K562 treated with DMSO at 1 percent for 4 hours (cell line): ENCODE results near the gene HSFX3. TPM values are rescaled to one million over a fixed set of nuclear protein-coding genes. Genes with fewer than 3 reads are reported as not detected.

Experiments
- total RNA-seq: library from RNA; unstranded; fragments of 300-600 nt; gene quantifications from 2 replicates; pipeline ENCODE4 v1.2.3, GENCODE V29; 2022; ENCODE audit not compliant: insufficient read depth

The HSFX3 gene, protein sequence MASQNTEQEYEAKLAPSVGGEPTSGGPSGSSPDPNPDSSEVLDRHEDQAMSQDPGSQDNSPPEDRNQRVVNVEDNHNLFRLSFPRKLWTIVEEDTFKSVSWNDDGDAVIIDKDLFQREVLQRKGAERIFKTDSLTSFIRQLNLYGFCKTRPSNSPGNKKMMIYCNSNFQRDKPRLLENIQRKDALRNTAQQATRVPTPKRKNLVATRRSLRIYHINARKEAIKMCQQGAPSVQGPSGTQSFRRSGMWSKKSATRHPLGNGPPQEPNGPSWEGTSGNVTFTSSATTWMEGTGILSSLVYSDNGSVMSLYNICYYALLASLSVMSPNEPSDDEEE
- not detected in 2 replicates for total RNA-seq

DNA sequence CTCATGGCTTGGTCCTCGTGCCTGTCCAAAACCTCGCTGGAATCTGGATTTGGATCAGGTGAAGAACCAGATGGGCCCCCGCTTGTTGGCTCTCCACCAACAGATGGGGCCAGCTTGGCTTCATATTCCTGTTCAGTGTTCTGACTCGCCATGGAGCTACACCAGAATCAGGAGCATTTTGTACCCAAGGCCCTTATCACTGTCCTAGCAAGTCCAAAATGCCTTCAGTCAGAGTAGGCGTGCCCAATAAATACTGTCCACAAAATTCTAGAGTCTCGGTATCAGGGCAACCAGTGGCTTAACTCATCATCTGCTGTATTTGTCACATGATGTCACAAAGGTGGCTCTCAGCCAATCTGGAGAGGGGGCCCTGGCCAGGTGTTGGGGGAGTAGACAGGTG lies at the start of gene HSFX3:
TSS of gene HSFX3 (minus strand) at position 224 of the 400 bp plus-strand sequence. CDS start at position 152, 72 bp downstream.

DNA sequence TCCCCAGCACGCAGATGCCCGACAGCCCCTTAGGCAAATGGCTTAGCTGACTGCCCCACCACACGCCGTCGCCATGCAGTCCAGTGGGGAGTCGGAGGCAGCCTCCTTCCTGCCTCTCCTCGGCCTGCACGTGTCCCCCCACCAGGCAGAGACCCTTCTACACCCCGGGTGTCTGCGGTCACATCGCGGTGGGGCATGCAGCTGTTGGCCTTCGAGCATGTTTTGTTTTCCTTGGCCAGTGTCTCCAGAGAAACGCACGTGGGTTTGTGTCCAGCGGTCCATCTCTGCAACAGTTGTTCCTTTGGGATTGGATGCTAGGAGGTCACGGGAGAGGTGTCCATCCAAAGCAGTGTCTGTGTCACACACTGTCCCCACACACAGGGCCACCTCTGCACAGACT lies 45.5 kb upstream of the HSFX3 start, which contains the start of gene HSFX2:
TSS of gene HSFX2 (minus strand) at position 101 of the 400 bp plus-strand sequence. CDS start 614 bp downstream, outside the sequence.

DNA sequence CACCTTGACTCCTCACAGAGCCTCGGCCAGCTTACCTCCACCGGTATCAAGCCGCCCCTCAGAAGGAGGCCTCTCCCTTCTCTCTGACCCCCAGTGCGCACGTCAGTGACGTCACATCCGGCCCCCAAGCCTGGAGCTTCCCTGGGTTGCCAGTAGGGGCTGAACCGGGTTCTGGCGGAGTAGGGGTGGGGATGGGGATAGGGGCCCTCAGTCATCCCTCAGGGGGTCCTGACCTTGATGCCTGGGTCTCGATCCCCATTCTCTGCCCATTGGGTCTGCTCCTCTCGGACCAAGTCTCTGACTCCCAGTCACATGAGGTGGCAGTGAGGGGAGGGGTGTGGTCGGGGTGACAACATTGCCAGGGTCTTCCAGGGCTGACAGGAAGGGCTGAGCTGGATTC lies 37.6 kb upstream of the HSFX3 start, which contains the start of gene MAGEA9B:
TSS of gene MAGEA9B (minus strand) at position 101 of the 400 bp plus-strand sequence. CDS start 4,280 bp downstream, outside the sequence.

DNA sequence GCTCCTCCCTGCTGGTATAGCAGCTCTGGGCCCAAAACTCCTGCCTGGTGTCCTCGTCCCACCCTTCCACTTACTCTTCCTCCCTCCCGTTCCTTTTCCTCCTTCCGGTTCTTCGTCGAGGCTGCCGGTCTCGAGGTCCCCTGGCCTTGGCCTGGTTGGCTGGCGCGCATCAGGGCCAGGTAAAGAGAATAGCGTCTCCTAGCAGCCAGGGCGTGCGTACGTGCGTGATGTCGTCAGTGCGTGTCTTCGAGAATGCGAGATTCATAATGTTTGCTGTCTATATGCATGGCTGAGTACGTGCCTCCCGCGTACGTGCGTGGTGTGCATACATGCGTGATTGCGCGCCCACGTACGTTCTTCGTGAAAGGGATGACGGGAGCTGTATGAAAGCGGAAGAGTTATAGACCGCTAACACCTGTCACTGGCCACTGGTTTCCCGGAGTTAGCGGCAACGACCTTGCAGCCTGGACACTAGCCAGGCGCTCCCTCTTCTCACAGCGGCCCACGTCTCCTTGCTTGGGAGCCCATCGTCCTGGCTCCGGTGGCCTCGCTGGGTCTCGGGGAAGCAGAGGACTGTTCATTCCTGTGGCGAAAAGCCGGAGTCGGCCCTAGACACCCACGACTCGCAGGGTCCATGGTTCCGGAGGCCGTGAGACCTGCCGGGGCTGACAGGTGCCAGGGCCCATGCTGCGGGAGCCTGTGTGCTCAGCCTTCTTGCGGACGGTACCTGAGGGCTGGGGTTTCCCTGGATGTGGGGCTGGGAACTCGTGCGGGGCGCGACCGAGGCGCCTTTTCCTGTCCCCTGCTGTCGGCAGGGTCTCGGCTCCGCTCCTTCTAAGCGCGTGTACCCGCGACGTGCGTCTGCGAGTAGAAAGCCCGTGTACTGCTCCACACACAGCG lies 8.9 kb downstream of the HSFX3 start, which contains the start of gene EOLA1:
TSS of gene EOLA1 (plus strand) at position 392 of the 900 bp plus-strand sequence. CDS start 4,619 bp downstream, outside the sequence.

DNA sequence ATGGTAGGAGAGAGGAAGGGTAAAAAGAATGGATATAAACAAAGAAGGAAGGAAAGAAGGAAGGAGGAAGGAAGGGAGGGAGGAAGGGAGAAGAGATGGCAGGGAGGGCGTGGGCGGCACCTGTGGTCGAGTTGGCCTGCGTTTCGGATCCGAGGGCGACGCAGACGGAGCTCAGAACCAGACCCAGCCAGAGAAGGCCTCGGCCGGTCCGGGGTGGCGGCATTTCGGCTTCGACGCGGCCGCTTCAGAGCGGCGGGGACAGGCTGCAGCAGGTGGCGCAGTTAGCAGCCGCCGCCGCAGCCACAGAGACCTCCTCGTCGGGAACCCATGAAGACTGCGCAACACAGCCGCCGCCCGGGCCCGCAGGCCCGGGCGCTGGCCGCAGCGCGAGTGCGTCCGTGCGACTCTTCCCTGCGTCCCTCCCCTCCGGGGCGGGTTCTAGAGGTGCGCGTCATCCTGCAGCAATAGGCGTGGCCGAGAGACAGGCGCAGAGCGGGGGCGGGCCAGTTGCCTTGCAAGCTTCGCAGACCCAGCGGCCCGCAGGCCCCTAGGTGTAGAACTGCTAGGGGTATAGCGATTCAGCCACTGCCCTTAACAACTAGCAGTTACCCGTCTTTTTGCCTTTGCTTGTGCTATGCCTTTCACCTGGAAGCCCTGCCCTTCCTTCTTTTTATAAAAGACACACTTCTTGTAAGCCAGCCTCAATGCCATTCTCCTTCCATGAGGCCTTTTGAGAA lies 44.6 kb downstream of the HSFX3 start, which contains the start of gene IDS:
TSS of gene IDS (minus strand) at position 392 of the 737 bp plus-strand sequence. CDS start at position 223, 169 bp downstream.

Other genes with a start within 250 kb of the HSFX3 start
- 20.2 and 23.5 TPM in 2 replicates for gene IDS, start 44.6 kb downstream of the HSFX3 start, total RNA-seq
- gene EOLA1, start 8.9 kb downstream of the HSFX3 start, total RNA-seq: 18.5 and 19.2 TPM in 2 replicates
- gene MAGEA9B, start 37.5 kb upstream of the HSFX3 start, total RNA-seq: 21.2 and 24.5 TPM in 2 replicates
- not detected in 2 replicates for gene HSFX2, start 45.4 kb upstream of the HSFX3 start, total RNA-seq
- gene TMEM185A, start 81.9 kb upstream of the HSFX3 start, total RNA-seq: 6.2 and 12.4 TPM in 2 replicates
- 0.35 TPM in 1 of 2 replicates, not detected in the other for gene MAGEA11, start 162.1 kb upstream of the HSFX3 start, total RNA-seq
- 0.89 TPM in 1 of 2 replicates, not detected in the other for gene HSFX1, start 224.1 kb upstream of the HSFX3 start, total RNA-seq
- not detected in 2 replicates for gene MAGEA9, start 232.0 kb upstream of the HSFX3 start, total RNA-seq